Thyroid gland (tissue), 4 donors: Measurements from ENCODE around the gene DTL. TPM values are rescaled to one million over a fixed set of nuclear protein-coding genes. Genes with fewer than 3 reads are reported as not detected.

Source experiments
- DNase-seq, 2 donors: peaks; one replicate each; pipeline ENCODE4 v3.0.0-alpha.2; 2019
- H3K27ac ChIP-seq, 3 donors: fragments of 200-600 bp; sonication (generic); 1 replicate in 2 of 3; 2 replicates in 1 of 3; pipeline ENCODE4 v1.5.1; 2016 to 2019; ENCODE audit warnings: mild to moderate bottlenecking in 1 of 3, moderate library complexity in 1 of 3
- H3K27me3 ChIP-seq: fragments of 200-600 bp; sonication (generic); one replicate; pipeline ENCODE4 v1.5.1; 2019
- H3K36me3 ChIP-seq, 2 donors: fragments of 200-600 bp; sonication (generic); one replicate each; pipeline ENCODE4 v1.5.1; 2016 to 2019
- H3K4me1 ChIP-seq, 2 donors: fragments of 200-600 bp; sonication (generic); one replicate each; pipeline ENCODE4 v1.5.1; 2017 to 2019
- H3K4me3 ChIP-seq, 3 donors: fragments of 200-600 bp; sonication (generic); replicated peaks in 1 of 3; 1 replicate in 2 of 3; 2 replicates in 1 of 3; pipeline ENCODE4 v1.5.1; 2016; ENCODE audit warnings: mild to moderate bottlenecking in 1 of 3
- H3K9me3 ChIP-seq: fragments of 200-600 bp; sonication (generic); one replicate; pipeline ENCODE4 v1.5.1; 2017
- POLR2A ChIP-seq, 2 donors: fragments of 450-650 bp; IDR thresholded peaks; one replicate each; pipeline ENCODE4 v1.6.1; 2017; ENCODE audit warnings: antibody characterized with exemption in 2 of 2, mild to moderate bottlenecking in 2 of 2, moderate library complexity in 1 of 2
- WGBS, 2 donors: methylation state at CpG; one replicate each; pipeline ENCODE4 v1.1.5; 2017; 5-methylcytosine and 5-hydroxymethylcytosine counted together
- intact Hi-C: fragments of 100-400 bp; cut with DNase I; formaldehyde crosslinking; loops from one replicate; pipeline ENCODE4 v1.15.1; 2023
- total RNA-seq, 4 donors: library from RNA; depleted of rRNA; stranded (reverse); fragments of >200 nt; gene quantifications; one replicate each; pipeline ENCODE4 v1.2.3, GENCODE V29; 2016
- TF ChIP-seq, protein P1 (sequence below), 6 experiments: fragments of 200-600 bp in 3 of 6; fragments of 450-650 bp in 3 of 6; sonication (generic) in 3 of 6; IDR thresholded peaks; one replicate each; pipeline ENCODE4 v1.5.1; 2016 to 2019; ENCODE audit warnings: antibody characterized with exemption in 6 of 6, mild to moderate bottlenecking in 2 of 6, inconsistent platforms in 1 of 6, moderate library complexity in 1 of 6

The DTL gene
- total RNA-seq, 4 donors from 2014 or later = 1.2 to 3.9 (median 2.1) TPM

DNA sequence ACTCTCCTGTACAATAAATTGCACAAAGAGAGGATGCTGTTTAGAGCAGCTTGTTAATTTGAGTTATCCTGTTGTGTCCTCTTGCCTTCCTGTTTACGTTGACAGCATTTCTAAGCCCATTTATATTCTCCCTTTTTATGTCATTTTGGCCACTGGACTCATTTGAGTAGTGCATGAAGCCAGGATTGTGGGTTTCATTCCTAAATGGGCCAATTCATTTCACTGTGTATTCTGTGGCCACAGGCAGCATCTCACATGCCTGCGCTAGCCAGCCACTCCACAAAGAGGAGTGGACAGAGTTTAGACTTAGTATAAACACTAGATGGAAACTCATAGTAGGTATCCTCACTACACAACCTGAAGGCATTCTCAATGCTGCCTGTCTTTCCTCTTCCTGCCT lies 73.4 kb downstream of the DTL start:
- no peak for DNase-seq
- Histone ChIP-seq H3K4me3 (no peak overlapping the region), H3K36me3 (no peaks in the 10 kb centered on the region), H3K27ac (no peak overlapping the region), H3K4me1 (peaks cover 10 to 13% of the 10 kb centered on the region in 2 donors), H3K27me3 (no peaks in the 10 kb centered on the region), H3K9me3 (no peaks in the 10 kb centered on the region)
- TF ChIP-seq, protein P1, sequence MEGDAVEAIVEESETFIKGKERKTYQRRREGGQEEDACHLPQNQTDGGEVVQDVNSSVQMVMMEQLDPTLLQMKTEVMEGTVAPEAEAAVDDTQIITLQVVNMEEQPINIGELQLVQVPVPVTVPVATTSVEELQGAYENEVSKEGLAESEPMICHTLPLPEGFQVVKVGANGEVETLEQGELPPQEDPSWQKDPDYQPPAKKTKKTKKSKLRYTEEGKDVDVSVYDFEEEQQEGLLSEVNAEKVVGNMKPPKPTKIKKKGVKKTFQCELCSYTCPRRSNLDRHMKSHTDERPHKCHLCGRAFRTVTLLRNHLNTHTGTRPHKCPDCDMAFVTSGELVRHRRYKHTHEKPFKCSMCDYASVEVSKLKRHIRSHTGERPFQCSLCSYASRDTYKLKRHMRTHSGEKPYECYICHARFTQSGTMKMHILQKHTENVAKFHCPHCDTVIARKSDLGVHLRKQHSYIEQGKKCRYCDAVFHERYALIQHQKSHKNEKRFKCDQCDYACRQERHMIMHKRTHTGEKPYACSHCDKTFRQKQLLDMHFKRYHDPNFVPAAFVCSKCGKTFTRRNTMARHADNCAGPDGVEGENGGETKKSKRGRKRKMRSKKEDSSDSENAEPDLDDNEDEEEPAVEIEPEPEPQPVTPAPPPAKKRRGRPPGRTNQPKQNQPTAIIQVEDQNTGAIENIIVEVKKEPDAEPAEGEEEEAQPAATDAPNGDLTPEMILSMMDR (IDR thresholded peaks at IDR 0.05) = no peak
- WGBS, 2 donors = 89 to 91% methylated on average over 2 of the region's 2 CpGs
- intact Hi-C loops = no loop called here

DNA sequence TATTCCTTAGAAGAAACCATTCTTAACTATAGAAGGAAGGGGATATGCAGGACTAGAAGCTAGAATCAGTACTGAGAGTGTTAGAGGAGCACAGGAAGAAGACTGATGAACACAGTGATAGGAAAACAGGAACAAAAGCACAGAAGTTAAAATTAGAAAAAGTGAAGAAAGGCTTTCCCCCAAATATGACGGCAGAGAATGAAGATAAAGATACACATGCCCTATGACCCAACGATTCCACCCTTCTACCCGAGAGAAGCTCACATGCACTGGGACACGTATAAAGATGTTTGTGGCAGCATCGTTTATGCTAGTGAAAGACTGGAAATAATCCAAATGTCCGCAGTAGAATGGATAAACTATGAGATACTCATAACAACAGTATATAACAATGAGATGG lies 74.2 kb downstream of the DTL start:
- Histone ChIP-seq H3K4me3 (no peak overlapping the region), H3K4me1 (peaks cover 6 to 9% of the 10 kb centered on the region in 2 donors), H3K27ac (no peak overlapping the region), H3K27me3 (no peaks in the 10 kb centered on the region), H3K36me3 (no peaks in the 10 kb centered on the region), H3K9me3 (no peaks in the 10 kb centered on the region)
- intact Hi-C loops = no loop called here
- WGBS, 2 donors = 81 to 84% methylated on average over 6 of the region's 6 CpGs
- TF ChIP-seq, protein P1 (IDR thresholded peaks at IDR 0.05) = no peak
- no peak for TF ChIP-seq POLR2A (IDR thresholded peaks at IDR 0.05)
- DNase-seq = no peak

DNA sequence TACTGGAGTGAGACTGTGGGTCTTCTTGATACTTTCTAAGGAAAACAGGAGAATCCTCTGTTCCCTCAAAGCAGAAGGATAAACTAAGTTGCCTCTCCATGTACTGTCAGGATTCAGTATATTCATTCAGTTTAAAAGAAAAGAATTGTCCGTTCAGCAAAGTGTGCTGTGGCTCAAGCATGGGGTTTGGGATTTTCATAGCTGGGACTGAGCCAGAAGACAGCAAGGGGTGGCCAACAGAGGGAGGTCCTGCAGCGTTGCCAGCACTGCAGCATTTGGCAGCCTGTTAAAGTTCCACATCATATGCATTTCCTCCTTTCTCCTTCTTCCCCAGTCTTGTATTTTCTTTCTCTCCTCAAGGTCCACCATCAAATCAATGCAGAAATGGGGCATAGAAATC lies 75.1 kb downstream of the DTL start:
- DNase-seq = peak; percentile 30 to 31
- TF ChIP-seq, protein P1 (IDR thresholded peaks at IDR 0.05) = peak in 1 of 6 experiments; percentile 28
- TF ChIP-seq POLR2A (IDR thresholded peaks at IDR 0.05) = no peak
- Histone ChIP-seq H3K9me3 (no peaks in the 10 kb centered on the region), H3K27ac (no peak overlapping the region), H3K4me3 (no peak overlapping the region), H3K36me3 (no peaks in the 10 kb centered on the region), H3K27me3 (no peaks in the 10 kb centered on the region), H3K4me1 (peaks cover 0 to under 1% of the 10 kb centered on the region in 2 donors)
- intact Hi-C loops = no loop called here
- 21 to 31% methylated on average over 2 of the region's 2 CpGs for WGBS, 2 donors

DNA sequence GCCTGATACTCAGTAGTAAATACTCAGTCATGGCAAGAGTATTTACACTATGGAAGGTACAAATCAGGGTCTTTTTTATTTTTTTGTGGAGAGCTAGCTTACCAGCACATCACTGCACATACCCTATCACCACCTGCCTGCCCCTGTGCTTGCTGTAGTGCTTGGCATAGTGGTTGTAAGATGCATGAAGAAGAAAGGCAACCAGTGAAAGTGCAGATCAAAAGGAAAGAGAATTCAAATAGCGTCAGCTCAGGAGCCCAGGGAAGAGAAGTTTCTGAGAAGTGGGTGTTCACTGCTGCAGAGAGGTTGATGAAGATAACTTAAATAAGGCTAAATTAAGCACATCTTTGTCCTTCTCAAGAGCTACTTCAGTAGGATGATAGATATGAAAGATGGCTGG lies 76.0 kb downstream of the DTL start:
- TF ChIP-seq POLR2A (IDR thresholded peaks at IDR 0.05) = no peak
- TF ChIP-seq, protein P1 (IDR thresholded peaks at IDR 0.05) = no peak

DNA sequence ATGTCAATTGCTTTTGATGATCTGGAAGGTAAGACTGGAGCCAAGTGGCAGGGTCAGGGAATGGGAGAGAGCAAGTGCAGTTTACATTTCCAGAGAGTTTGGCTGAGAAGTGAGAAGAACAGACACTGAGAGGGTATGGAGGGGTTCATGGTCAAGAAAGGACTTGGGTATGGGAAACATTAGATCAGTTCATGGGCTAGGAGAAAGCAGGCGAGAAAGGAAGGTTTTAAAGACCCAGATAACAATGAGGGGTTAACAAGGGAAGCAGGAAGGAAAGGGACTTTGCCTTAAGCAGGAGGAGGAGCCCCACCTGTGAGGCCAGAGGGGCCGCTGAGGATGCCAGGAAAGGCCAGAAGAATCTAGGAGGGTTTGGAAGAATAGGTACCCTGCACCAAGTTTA lies 78.2 kb downstream of the DTL start:
- Histone ChIP-seq H3K27me3 (no peaks in the 10 kb centered on the region), H3K9me3 (no peaks in the 10 kb centered on the region), H3K4me1 (no peaks in the 10 kb centered on the region), H3K4me3 (no peak overlapping the region), H3K36me3 (no peaks in the 10 kb centered on the region), H3K27ac (no peak overlapping the region)
- no peak for DNase-seq
- intact Hi-C loops = no loop called here
- WGBS, 2 donors = 87 to 89% methylated on average over 2 of the region's 2 CpGs
- no peak for TF ChIP-seq POLR2A (IDR thresholded peaks at IDR 0.05)
- TF ChIP-seq, protein P1 (IDR thresholded peaks at IDR 0.05) = no peak

More for the DNA sequence above, 76.0 kb downstream of the DTL start:
- H3K4me1 ChIP-seq = no peaks in the 10 kb centered on the region
- H3K27ac ChIP-seq = no peak overlapping the region
- H3K27me3 ChIP-seq = no peaks in the 10 kb centered on the region
- no peak overlapping the region for H3K4me3 ChIP-seq
- DNase-seq = no peak
- intact Hi-C loops = no loop called here
- no peaks in the 10 kb centered on the region for H3K36me3 ChIP-seq
- 93 to 100% methylated on average over 1 of the region's 1 CpG for WGBS, 2 donors
- no peaks in the 10 kb centered on the region for H3K9me3 ChIP-seq
